HepG2 (cell line): ENCODE data around the gene ATAD1. TPM values are rescaled to one million over a fixed set of nuclear protein-coding genes. Genes with fewer than 3 reads are reported as not detected.
A peak's percentile ranks its signal among the peaks of the same experiment; 100 is the strongest.

Experiments
- BORCS8-MEF2B ChIP-seq: sonication (generic); formaldehyde crosslinking; IDR thresholded peaks from 2 replicates; pipeline ENCODE4 v1.8.0; 2022; ENCODE audit warnings: mild to moderate bottlenecking, missing genetic modification reagents
- GLMP ChIP-seq: sonication (generic); formaldehyde crosslinking; IDR thresholded peaks from 2 replicates; pipeline ENCODE4 v1.9.0; 2021; ENCODE audit warnings: missing genetic modification reagents, mild to moderate bottlenecking, borderline replicate concordance
- HIVEP1 ChIP-seq: sonication (generic); formaldehyde crosslinking; IDR thresholded peaks from 2 replicates; pipeline ENCODE4 v1.4.0; 2020; ENCODE audit warnings: mild to moderate bottlenecking, missing genetic modification reagents
- KDM1A ChIP-seq: IDR thresholded peaks from 2 replicates; pipeline ENCODE4 v1.6.1; 2016; ENCODE audit warnings: missing compliant biosample characterization
- KMT2A ChIP-seq: sonication (generic); formaldehyde crosslinking; IDR thresholded peaks from 2 replicates; pipeline ENCODE4 v1.4.0; 2020; ENCODE audit warnings: missing genetic modification reagents
- KMT2B ChIP-seq: IDR thresholded peaks from 2 replicates; pipeline ENCODE4 v1.6.1; 2016; ENCODE audit warnings: missing genetic modification reagents, missing compliant biosample characterization
- MAF1 ChIP-seq: sonication (generic); formaldehyde crosslinking; IDR thresholded peaks from 2 replicates; pipeline ENCODE4 v1.5.0; 2020; ENCODE audit warnings: missing genetic modification reagents, borderline replicate concordance
- MATR3 ChIP-seq: sonication (generic); formaldehyde crosslinking; IDR thresholded peaks from 2 replicates; pipeline ENCODE4 v1.4.0; 2020; ENCODE audit warnings: missing genetic modification reagents
- MLLT10 ChIP-seq: sonication (generic); formaldehyde crosslinking; IDR thresholded peaks from 2 replicates; pipeline ENCODE4 v1.4.0; 2020; ENCODE audit warnings: missing genetic modification reagents
- PCBP1 ChIP-seq: fragments of 200-400 bp; formaldehyde crosslinking; IDR thresholded peaks from 2 replicates; pipeline ENCODE4 v1.6.1; 2017; ENCODE audit warnings: mild to moderate bottlenecking, low read depth, low read length, borderline replicate concordance
- ZNF10 ChIP-seq: sonication (generic); formaldehyde crosslinking; IDR thresholded peaks from 2 replicates; pipeline ENCODE4 v1.4.0; 2020; ENCODE audit warnings: mild to moderate bottlenecking, low read depth, missing genetic modification reagents, borderline replicate concordance
- ZNF503 ChIP-seq: sonication (generic); formaldehyde crosslinking; IDR thresholded peaks from 2 replicates; pipeline ENCODE4 v1.4.0; 2020; ENCODE audit warnings: missing genetic modification reagents
- ZNF737 ChIP-seq: sonication (generic); formaldehyde crosslinking; IDR thresholded peaks from 2 replicates; pipeline ENCODE4 v1.5.0; 2020; ENCODE audit warnings: missing genetic modification reagents, mild to moderate bottlenecking, borderline replicate concordance
- polyA plus RNA-seq, 8 experiments: library from polyadenylated mRNA; depleted of rRNA in 3 of 8; stranded (reverse) in 7 of 8; unstranded in 1 of 8; fragments of >200 nt; fragmentation: Illumina TruSeq in 4 of 8; extraction: Trizol in 4 of 8; gene quantifications; 2 replicates each; pipeline versions ENCODE4 v1.2.1 to v1.2.3, GENCODE V29; 2011 to 2016; ENCODE audit warnings: low read depth in 4 of 8, missing spikeins in 1 of 8, mixed read lengths in 1 of 8; ENCODE audit not compliant: insufficient read depth in 1 of 8
- total RNA-seq, 5 experiments: library from RNA; depleted of rRNA; stranded (reverse); fragments of >200 nt; fragmentation: Illumina TruSeq; extraction: Trizol; gene quantifications; 2 replicates each; pipeline ENCODE4 v1.2.3, GENCODE V29; 2016; ENCODE audit warnings: low read depth in 1 of 5
- TF ChIP-seq, protein P1 (sequence below): sonication (generic); formaldehyde crosslinking; IDR thresholded peaks from 2 replicates; pipeline ENCODE4 v1.4.0; 2020; ENCODE audit warnings: mild to moderate bottlenecking, missing genetic modification reagents
- TF ChIP-seq, protein P2 (sequence below): sonication (generic); formaldehyde crosslinking; IDR thresholded peaks from 2 replicates; pipeline ENCODE4 v1.5.0; 2020; ENCODE audit warnings: mild to moderate bottlenecking, missing genetic modification reagents, borderline replicate concordance

The ATAD1 gene
- total and polyA plus RNA-seq, 2 of the 13 experiments (the other 11 are each of a cell fraction or from before 2014, with no cell fraction given), result 14.9 to 28.2 TPM

GRCh38 chr10:87861953-87862678 is 44.1 kb upstream of the ATAD1 start (continued):
- TF ChIP-seq, protein P1, sequence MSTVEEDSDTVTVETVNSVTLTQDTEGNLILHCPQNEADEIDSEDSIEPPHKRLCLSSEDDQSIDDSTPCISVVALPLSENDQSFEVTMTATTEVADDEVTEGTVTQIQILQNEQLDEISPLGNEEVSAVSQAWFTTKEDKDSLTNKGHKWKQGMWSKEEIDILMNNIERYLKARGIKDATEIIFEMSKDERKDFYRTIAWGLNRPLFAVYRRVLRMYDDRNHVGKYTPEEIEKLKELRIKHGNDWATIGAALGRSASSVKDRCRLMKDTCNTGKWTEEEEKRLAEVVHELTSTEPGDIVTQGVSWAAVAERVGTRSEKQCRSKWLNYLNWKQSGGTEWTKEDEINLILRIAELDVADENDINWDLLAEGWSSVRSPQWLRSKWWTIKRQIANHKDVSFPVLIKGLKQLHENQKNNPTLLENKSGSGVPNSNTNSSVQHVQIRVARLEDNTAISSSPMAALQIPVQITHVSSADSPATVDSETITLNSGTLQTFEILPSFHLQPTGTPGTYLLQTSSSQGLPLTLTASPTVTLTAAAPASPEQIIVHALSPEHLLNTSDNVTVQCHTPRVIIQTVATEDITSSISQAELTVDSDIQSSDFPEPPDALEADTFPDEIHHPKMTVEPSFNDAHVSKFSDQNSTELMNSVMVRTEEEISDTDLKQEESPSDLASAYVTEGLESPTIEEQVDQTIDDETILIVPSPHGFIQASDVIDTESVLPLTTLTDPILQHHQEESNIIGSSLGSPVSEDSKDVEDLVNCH, result no peak
- TF ChIP-seq ZNF10 (CRISPR knock-in tag) (no peak), MLLT10 (0 out of 2 replicates have a peak, but pooled peaks have one; percentile 41), GLMP (CRISPR knock-in tag) (no peak), KMT2A (CRISPR knock-in tag) (peak; percentile 78; the same call in 1 of the 2 replicates), KDM1A (CRISPR knock-in tag) (no peak; the same call in 1 of the 2 replicates), HIVEP1 (CRISPR knock-in tag) (peak; percentile 86), ZNF503 (CRISPR knock-in tag) (peak; percentile 84), KMT2B (CRISPR knock-in tag) (peak; percentile 85), MATR3 (CRISPR knock-in tag) (no peak), ZNF737 (CRISPR knock-in tag) (peak; percentile 38; the same call in 1 of the 2 replicates), MAF1 (peak; percentile 65; the same call in 1 of the 2 replicates), PCBP1 (peak; percentile 85; the same call in 1 of the 2 replicates), BORCS8-MEF2B (peak; percentile 78)
- TF ChIP-seq, protein P2, sequence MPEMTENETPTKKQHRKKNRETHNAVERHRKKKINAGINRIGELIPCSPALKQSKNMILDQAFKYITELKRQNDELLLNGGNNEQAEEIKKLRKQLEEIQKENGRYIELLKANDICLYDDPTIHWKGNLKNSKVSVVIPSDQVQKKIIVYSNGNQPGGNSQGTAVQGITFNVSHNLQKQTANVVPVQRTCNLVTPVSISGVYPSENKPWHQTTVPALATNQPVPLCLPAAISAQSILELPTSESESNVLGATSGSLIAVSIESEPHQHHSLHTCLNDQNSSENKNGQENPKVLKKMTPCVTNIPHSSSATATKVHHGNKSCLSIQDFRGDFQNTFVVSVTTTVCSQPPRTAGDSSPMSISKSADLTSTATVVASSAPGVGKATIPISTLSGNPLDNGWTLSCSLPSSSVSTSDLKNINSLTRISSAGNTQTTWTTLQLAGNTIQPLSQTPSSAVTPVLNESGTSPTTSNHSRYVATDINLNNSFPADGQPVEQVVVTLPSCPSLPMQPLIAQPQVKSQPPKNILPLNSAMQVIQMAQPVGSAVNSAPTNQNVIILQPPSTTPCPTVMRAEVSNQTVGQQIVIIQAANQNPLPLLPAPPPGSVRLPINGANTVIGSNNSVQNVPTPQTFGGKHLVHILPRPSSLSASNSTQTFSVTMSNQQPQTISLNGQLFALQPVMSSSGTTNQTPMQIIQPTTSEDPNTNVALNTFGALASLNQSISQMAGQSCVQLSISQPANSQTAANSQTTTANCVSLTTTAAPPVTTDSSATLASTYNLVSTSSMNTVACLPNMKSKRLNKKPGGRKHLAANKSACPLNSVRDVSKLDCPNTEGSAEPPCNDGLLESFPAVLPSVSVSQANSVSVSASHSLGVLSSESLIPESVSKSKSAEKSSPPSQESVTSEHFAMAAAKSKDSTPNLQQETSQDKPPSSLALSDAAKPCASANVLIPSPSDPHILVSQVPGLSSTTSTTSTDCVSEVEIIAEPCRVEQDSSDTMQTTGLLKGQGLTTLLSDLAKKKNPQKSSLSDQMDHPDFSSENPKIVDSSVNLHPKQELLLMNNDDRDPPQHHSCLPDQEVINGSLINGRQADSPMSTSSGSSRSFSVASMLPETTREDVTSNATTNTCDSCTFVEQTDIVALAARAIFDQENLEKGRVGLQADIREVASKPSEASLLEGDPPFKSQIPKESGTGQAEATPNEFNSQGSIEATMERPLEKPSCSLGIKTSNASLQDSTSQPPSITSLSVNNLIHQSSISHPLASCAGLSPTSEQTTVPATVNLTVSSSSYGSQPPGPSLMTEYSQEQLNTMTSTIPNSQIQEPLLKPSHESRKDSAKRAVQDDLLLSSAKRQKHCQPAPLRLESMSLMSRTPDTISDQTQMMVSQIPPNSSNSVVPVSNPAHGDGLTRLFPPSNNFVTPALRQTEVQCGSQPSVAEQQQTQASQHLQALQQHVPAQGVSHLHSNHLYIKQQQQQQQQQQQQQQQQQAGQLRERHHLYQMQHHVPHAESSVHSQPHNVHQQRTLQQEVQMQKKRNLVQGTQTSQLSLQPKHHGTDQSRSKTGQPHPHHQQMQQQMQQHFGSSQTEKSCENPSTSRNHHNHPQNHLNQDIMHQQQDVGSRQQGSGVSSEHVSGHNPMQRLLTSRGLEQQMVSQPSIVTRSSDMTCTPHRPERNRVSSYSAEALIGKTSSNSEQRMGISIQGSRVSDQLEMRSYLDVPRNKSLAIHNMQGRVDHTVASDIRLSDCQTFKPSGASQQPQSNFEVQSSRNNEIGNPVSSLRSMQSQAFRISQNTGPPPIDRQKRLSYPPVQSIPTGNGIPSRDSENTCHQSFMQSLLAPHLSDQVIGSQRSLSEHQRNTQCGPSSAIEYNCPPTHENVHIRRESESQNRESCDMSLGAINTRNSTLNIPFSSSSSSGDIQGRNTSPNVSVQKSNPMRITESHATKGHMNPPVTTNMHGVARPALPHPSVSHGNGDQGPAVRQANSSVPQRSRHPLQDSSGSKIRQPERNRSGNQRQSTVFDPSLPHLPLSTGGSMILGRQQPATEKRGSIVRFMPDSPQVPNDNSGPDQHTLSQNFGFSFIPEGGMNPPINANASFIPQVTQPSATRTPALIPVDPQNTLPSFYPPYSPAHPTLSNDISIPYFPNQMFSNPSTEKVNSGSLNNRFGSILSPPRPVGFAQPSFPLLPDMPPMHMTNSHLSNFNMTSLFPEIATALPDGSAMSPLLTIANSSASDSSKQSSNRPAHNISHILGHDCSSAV (CRISPR knock-in tag), result no peak
